Measurements from ENCODE around the gene GLI3. TPM values are rescaled to one million over a fixed set of nuclear protein-coding genes. Genes with fewer than 3 reads are reported as not detected.

Gene GLI3
- total and polyA plus RNA-seq, 10 of the 15 experiments (the other 5 are each of a cell fraction or from before 2014, with no cell fraction given): 0.01 TPM; not detected in 8

DNA sequence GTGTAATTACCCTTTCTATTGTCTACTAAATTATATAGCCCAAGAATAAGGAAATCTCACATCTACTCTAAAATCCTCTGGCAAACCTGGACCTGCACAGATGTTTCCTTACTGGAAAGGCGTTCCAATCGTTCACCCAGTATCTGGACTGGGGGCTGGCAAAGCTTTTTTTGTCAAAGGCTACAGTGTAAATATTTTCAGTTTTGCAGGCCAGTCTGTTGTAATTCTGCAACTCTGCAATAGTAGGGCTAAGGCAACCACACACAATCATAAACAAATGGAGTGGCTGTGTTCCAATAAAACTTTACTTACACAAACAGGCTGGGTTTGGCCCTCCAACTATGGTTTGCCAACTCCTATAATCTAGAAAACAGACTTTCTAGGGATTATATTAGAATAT, 56.2 kb downstream of the GLI3 start:
- in situ Hi-C loops (cut with MboI): no loop called here
- no peaks in the 10 kb centered on the region; a peak in 1 of 4 replicates for H3K27me3 ChIP-seq (replicated peaks in 1 of 2; ENCODE audit: control insufficient read depth in 2 of 2, insufficient read depth in 2 of 2, low read length in 1 of 2)
- WGBS (ENCODE audit: insufficient coverage, insufficient replicate concordance, low lambda C conversion rate, missing lambda C conversion rate): 74% methylated on average over 2 of the region's 2 CpGs
- FAIRE-seq: no peak
- H3K9ac ChIP-seq (ENCODE audit: control insufficient read depth, insufficient read depth, low read length): no peak overlapping the region
- ATAC-seq: no peak
- H4K20me1 ChIP-seq (ENCODE audit: control insufficient read depth, insufficient read depth): no peaks in the 10 kb centered on the region
- SMC1A ChIA-PET (ENCODE audit: uncharacterized antibody, unreplicated experiment): no interaction called here
- H3K9me3 ChIP-seq (replicated peaks; ENCODE audit: control insufficient read depth, insufficient read depth, low read length): no peaks in the 10 kb centered on the region
- RAD21 ChIA-PET (ENCODE audit: unreplicated experiment): no interaction called here
- no peak overlapping the region for H2AFZ ChIP-seq (ENCODE audit: control insufficient read depth, low read depth, low read length)
- POLR2A ChIA-PET: no interaction called here
- H3K4me3 ChIP-seq: no peak overlapping the region
- no peaks in the 10 kb centered on the region for H3K79me2 ChIP-seq (ENCODE audit: control insufficient read depth, insufficient read depth, low read length)
- TF ChIP-seq POLR2A (IDR thresholded peaks at IDR 0.05; ENCODE audit: low read depth, low read length): no peak
- no peak for TF ChIP-seq TCF12 (IDR thresholded peaks at IDR 0.05; ENCODE audit: low read depth, low read length)
- no peak for TF ChIP-seq RELA (IDR thresholded peaks at IDR 0.05; ENCODE audit: borderline replicate concordance, partially characterized antibody)
- no peak for TF ChIP-seq TARDBP (IDR thresholded peaks at IDR 0.05; ENCODE audit: borderline replicate concordance)
- TF ChIP-seq, protein P1, sequence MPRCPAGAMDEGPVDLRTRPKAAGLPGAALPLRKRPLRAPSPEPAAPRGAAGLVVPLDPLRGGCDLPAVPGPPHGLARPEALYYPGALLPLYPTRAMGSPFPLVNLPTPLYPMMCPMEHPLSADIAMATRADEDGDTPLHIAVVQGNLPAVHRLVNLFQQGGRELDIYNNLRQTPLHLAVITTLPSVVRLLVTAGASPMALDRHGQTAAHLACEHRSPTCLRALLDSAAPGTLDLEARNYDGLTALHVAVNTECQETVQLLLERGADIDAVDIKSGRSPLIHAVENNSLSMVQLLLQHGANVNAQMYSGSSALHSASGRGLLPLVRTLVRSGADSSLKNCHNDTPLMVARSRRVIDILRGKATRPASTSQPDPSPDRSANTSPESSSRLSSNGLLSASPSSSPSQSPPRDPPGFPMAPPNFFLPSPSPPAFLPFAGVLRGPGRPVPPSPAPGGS (IDR thresholded peaks at IDR 0.05; ENCODE audit: borderline replicate concordance, insufficient read depth, low read depth, low read length, poor library complexity, severe bottlenecking): no peak
- TF ChIP-seq MTA2 (IDR thresholded peaks at IDR 0.05; ENCODE audit: low read depth): no peak
- TF ChIP-seq EED (IDR thresholded peaks at IDR 0.05; ENCODE audit: low read depth): no peak
- TF ChIP-seq, protein P2, sequence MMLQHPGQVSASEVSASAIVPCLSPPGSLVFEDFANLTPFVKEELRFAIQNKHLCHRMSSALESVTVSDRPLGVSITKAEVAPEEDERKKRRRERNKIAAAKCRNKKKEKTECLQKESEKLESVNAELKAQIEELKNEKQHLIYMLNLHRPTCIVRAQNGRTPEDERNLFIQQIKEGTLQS (IDR thresholded peaks at IDR 0.05; ENCODE audit: borderline replicate concordance, extremely low read depth, low read depth, low read length): no peak
- no peak for TF ChIP-seq EP300 (IDR thresholded peaks at IDR 0.05; ENCODE audit: borderline replicate concordance in 1 of 2, control insufficient read depth in 1 of 2, low read depth in 2 of 2, low read length in 2 of 2)
- TF ChIP-seq SRF (IDR thresholded peaks at IDR 0.05; ENCODE audit: low read depth in 2 of 2, low read length in 2 of 2): no peak
- TF ChIP-seq ZNF207 (IDR thresholded peaks at IDR 0.05; ENCODE audit: borderline replicate concordance): no peak
- no peak for TF ChIP-seq IRF5 (IDR thresholded peaks at IDR 0.05; ENCODE audit: borderline replicate concordance)
- TF ChIP-seq ZNF622 (IDR thresholded peaks at IDR 0.05): no peak
- no peak for TF ChIP-seq JUND (IDR thresholded peaks at IDR 0.05; ENCODE audit: low read depth, low read length)
- TF ChIP-seq NFXL1 (IDR thresholded peaks at IDR 0.05; ENCODE audit: borderline replicate concordance): no peak
- no peak for TF ChIP-seq MYC (IDR thresholded peaks at IDR 0.05; ENCODE audit: insufficient read depth, insufficient read length, insufficient replicate concordance, low read length, severe bottlenecking)
- TF ChIP-seq JUNB (IDR thresholded peaks at IDR 0.05): no peak
- TF ChIP-seq EGR1 (IDR thresholded peaks at IDR 0.05; ENCODE audit: borderline replicate concordance in 1 of 2, low read depth in 2 of 2, low read length in 2 of 2): no peak
- H3K4me2 ChIP-seq (ENCODE audit: control insufficient read depth, insufficient read depth): no peak overlapping the region
- no peak for DNase-seq (ENCODE audit: low read depth, low spot score)
- CTCF ChIA-PET: no interaction called here
- BruUV-seq (replicated peaks): no TSS peak
- no peaks in the 10 kb centered on the region for H3K36me3 ChIP-seq (ENCODE audit: control insufficient read depth in 2 of 2, insufficient read depth in 2 of 2, low read length in 1 of 2)
- intact Hi-C loops (cut with micrococcal nuclease; ENCODE audit: unreplicated experiment): no loop called here
- H3K27ac ChIP-seq (ENCODE audit: control insufficient read depth, insufficient read depth): no peak overlapping the region
- H3K4me1 ChIP-seq (ENCODE audit: control insufficient read depth, insufficient read depth, low read length): no peaks in the 10 kb centered on the region

Measured in GM12878 (cell line).